Brain microvascular endothelial cell (primary cell): ENCODE results near the gene IFI44L.

Experiments used
- DNase-seq: peaks from one replicate; pipeline ENCODE4 v3.0.0-alpha.2; 2020
- H3K27ac ChIP-seq: fragments of 250-450 bp; sonication (Bioruptor Pico); 2 replicates; pipeline ENCODE4 v1.5.1; 2020; ENCODE audit warnings: mild to moderate bottlenecking, moderate library complexity
- H3K27me3 ChIP-seq: fragments of 250-450 bp; sonication (Bioruptor Pico); replicated peaks from 2 replicates; pipeline ENCODE4 v1.5.1; 2020; ENCODE audit warnings: mild to moderate bottlenecking
- H3K36me3 ChIP-seq: fragments of 250-450 bp; sonication (Bioruptor Pico); replicated peaks from 2 replicates; pipeline ENCODE4 v1.5.1; 2020; ENCODE audit warnings: mild to moderate bottlenecking
- H3K4me3 ChIP-seq: 2 replicates; pipeline ENCODE4 v1.5.1; 2011; ENCODE audit warnings: low read depth, mild to moderate bottlenecking, control low read depth, low read length, moderate library complexity
- CTCF ChIP-seq: IDR thresholded peaks from 2 replicates; pipeline ENCODE4 v1.5.1; 2011; ENCODE audit warnings: low read depth, mild to moderate bottlenecking, moderate library complexity, low read length, control low read depth, inconsistent platforms; ENCODE audit errors: missing control alignments
- in situ Hi-C: cut with HindIII; loops from 2 replicates; pipeline ENCODE4 v1.10.0; 2017; ENCODE audit warnings: low sequenced_read_pairs, low pct_ligation_motif_present

The IFI44L gene

GRCh38 chr1:78652019-78652560 lies 31.8 kb downstream of the IFI44L start:
- TF ChIP-seq CTCF = no peak
- in situ Hi-C loops = no loop called here
- DNase-seq = no peak
- H3K27ac ChIP-seq = no peak overlapping the region
- no peaks in the 10 kb centered on the region for H3K27me3 ChIP-seq
- no peak overlapping the region for H3K4me3 ChIP-seq
- peaks cover 2% of the 10 kb centered on the region for H3K36me3 ChIP-seq

- TF ChIP-seq CTCF = no peak
- Histone ChIP-seq H3K27ac (no peak overlapping the region), H3K36me3 (peaks cover 7% of the 10 kb centered on the region), H3K4me3 (no peak overlapping the region), H3K27me3 (no peaks in the 10 kb centered on the region)
- no peak for DNase-seq
- in situ Hi-C loops = no loop called here
Measured at GRCh38 chr1:78658901-78659300, 38.7 kb downstream of the IFI44L start.

- in situ Hi-C loops = no loop called here
- no peak for TF ChIP-seq CTCF
- H3K27me3 ChIP-seq = no peaks in the 10 kb centered on the region
- peaks cover 5% of the 10 kb centered on the region for H3K36me3 ChIP-seq
- DNase-seq = no peak
- no peak overlapping the region for H3K4me3 ChIP-seq
- H3K27ac ChIP-seq = no peak overlapping the region
Measured at GRCh38 chr1:78663923-78664322, 43.7 kb downstream of the IFI44L start.

GRCh38 chr1:78664763-78665162 lies 44.5 kb downstream of the IFI44L start:
- no peak for TF ChIP-seq CTCF
- Histone ChIP-seq H3K27me3 (no peaks in the 10 kb centered on the region), H3K27ac (no peak overlapping the region), H3K4me3 (no peak overlapping the region), H3K36me3 (peaks cover 4% of the 10 kb centered on the region)
- in situ Hi-C loops = no loop called here
- DNase-seq = no peak

- no peak for DNase-seq
- no peaks in the 10 kb centered on the region for H3K36me3 ChIP-seq
- in situ Hi-C loops = no loop called here
- TF ChIP-seq CTCF = no peak
- no peaks in the 10 kb centered on the region for H3K27me3 ChIP-seq
- H3K27ac ChIP-seq = no peak overlapping the region
- H3K4me3 ChIP-seq = no peak overlapping the region
Measured at GRCh38 chr1:78665809-78666208, 45.6 kb downstream of the IFI44L start.

GRCh38 chr1:78667939-78668338 lies 47.7 kb downstream of the IFI44L start:
- DNase-seq = no peak
- Histone ChIP-seq H3K27me3 (no peaks in the 10 kb centered on the region), H3K27ac (no peak overlapping the region), H3K36me3 (no peaks in the 10 kb centered on the region), H3K4me3 (no peak overlapping the region)
- in situ Hi-C loops = no loop called here
- no peak for TF ChIP-seq CTCF
